ENCODE results near the gene ZC3H14.

DNA sequence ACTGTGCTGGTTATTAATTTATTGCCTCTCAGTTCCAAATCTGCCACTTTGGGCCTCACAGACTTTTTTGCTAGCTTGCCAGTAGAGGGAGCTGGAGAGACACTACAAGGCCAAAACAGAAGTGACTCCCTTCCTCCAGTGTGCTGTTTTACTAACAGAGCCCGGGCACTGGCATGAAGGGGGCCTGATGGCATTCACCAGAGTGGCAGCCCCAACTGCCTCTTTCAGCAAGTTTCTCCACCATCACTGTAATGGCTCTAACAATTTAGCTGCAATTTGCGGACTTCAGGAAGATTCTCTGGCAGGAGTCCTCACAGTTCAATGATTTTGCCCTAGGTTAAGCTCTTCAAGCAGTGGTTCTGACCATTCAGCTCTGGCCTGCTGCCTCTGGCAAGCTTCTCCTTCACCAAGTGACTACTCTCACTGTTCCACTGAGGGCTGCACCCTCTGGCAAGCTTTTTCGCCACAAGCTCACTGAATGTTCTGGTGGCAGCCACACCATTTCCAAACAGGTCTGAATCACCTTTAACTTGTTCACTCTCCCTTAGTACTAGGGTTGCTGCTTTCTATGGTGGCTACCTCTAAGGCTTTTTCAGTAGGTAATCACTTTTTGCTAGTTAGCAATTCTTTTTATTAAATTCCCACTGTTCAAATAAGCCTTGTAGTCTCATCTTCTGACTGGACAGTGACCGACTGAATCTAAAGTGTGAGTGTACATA is 104.9 kb downstream of the ZC3H14 start:
- TF ChIP-seq POLR2AphosphoS5 (IDR thresholded peaks at IDR 0.05; ENCODE audit: low read depth, low read length) (no peak), SIN3A (IDR thresholded peaks at IDR 0.05; ENCODE audit: borderline replicate concordance, insufficient read depth, low read length) (no peak), TAF1 (IDR thresholded peaks at IDR 0.05; ENCODE audit: borderline replicate concordance, insufficient read depth, low read length) (no peak), FOXP2 (optimal IDR thresholded peaks at IDR 0.05; ENCODE audit: borderline replicate concordance, extremely low read depth, extremely low read length, insufficient read depth) (no peak)
- TF ChIP-seq, protein P1, sequence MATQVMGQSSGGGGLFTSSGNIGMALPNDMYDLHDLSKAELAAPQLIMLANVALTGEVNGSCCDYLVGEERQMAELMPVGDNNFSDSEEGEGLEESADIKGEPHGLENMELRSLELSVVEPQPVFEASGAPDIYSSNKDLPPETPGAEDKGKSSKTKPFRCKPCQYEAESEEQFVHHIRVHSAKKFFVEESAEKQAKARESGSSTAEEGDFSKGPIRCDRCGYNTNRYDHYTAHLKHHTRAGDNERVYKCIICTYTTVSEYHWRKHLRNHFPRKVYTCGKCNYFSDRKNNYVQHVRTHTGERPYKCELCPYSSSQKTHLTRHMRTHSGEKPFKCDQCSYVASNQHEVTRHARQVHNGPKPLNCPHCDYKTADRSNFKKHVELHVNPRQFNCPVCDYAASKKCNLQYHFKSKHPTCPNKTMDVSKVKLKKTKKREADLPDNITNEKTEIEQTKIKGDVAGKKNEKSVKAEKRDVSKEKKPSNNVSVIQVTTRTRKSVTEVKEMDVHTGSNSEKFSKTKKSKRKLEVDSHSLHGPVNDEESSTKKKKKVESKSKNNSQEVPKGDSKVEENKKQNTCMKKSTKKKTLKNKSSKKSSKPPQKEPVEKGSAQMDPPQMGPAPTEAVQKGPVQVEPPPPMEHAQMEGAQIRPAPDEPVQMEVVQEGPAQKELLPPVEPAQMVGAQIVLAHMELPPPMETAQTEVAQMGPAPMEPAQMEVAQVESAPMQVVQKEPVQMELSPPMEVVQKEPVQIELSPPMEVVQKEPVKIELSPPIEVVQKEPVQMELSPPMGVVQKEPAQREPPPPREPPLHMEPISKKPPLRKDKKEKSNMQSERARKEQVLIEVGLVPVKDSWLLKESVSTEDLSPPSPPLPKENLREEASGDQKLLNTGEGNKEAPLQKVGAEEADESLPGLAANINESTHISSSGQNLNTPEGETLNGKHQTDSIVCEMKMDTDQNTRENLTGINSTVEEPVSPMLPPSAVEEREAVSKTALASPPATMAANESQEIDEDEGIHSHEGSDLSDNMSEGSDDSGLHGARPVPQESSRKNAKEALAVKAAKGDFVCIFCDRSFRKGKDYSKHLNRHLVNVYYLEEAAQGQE (IDR thresholded peaks at IDR 0.05; ENCODE audit: insufficient read depth in 1 of 2, low read depth in 2 of 2, low read length in 2 of 2) = no peak
